Stomach (tissue), 9 donors: ENCODE results near the gene DDX31. TPM values are rescaled to one million over a fixed set of nuclear protein-coding genes. Genes with fewer than 3 reads are reported as not detected.

Experiments used
- DNase-seq, 2 donors: peaks; one replicate each; pipeline versions ENCODE4 v3.0.0 to v3.0.0-alpha.2; 2013 to 2019
- H3K27ac ChIP-seq, 5 donors: fragments of 200-600 bp in 4 of 5; sonication (generic) in 4 of 5; one replicate each; pipeline ENCODE4 v1.5.1; 2013 to 2019; ENCODE audit warnings: mild to moderate bottlenecking in 1 of 5, moderate library complexity in 1 of 5
- H3K27me3 ChIP-seq, 3 donors: fragments of 200-600 bp; sonication (generic); one replicate each; pipeline ENCODE4 v1.5.1; 2017 to 2019; ENCODE audit warnings: mixed run types in 1 of 3
- H3K36me3 ChIP-seq, 4 donors: fragments of 200-600 bp; sonication (generic); 1 replicate in 3 of 4; 2 replicates in 1 of 4; pipeline ENCODE4 v1.5.1; 2016 to 2019
- H3K4me1 ChIP-seq, 4 donors: fragments of 200-600 bp; sonication (generic); one replicate each; pipeline ENCODE4 v1.5.1; 2016 to 2019
- H3K4me3 ChIP-seq, 4 donors: fragments of 200-600 bp; sonication (generic) in 3 of 4; one replicate each; pipeline ENCODE4 v1.5.1; 2016 to 2019; ENCODE audit warnings: mild to moderate bottlenecking in 1 of 4
- H3K9me3 ChIP-seq, 4 donors: fragments of 200-600 bp; sonication (generic); one replicate each; pipeline ENCODE4 v1.5.1; 2016 to 2019
- EP300 ChIP-seq: sonication (generic); formaldehyde crosslinking; IDR thresholded peaks from one replicate; pipeline ENCODE4 v1.6.1; 2017; ENCODE audit warnings: antibody characterized with exemption
- POLR2A ChIP-seq, 4 donors: fragments of 450-650 bp; IDR thresholded peaks; one replicate each; pipeline ENCODE4 v1.6.1; 2016; ENCODE audit warnings: antibody characterized with exemption in 4 of 4, control low read depth in 2 of 4, mild to moderate bottlenecking in 1 of 4, moderate library complexity in 1 of 4
- POLR2AphosphoS5 ChIP-seq, 3 donors: sonication (generic); formaldehyde crosslinking; IDR thresholded peaks; one replicate each; pipeline ENCODE4 v1.6.1; 2016; ENCODE audit warnings: antibody characterized with exemption in 3 of 3
- WGBS, 5 donors: extraction: QIAGEN DNeasy Blood & Tissue Kit in 3 of 5; methylation state at CpG; one replicate each; pipeline versions ENCODE4 v1.1.5 to v1.1.7; 2013 to 2018; 5-methylcytosine and 5-hydroxymethylcytosine counted together
- intact Hi-C: fragments of 100-400 bp; cut with DNase I; formaldehyde crosslinking; loops from one replicate; pipeline ENCODE4 v1.15.1; 2023; ENCODE audit warnings: low total_unique reads
- polyA plus RNA-seq, 3 donors: library from polyadenylated mRNA; stranded (reverse); fragments of 200-250 nt; gene quantifications; one replicate each; pipeline ENCODE4 v1.2.3, GENCODE V29; 2013
- total RNA-seq, 5 donors: library from RNA; depleted of rRNA; stranded (reverse); fragments of >200 nt; gene quantifications; one replicate each; pipeline versions ENCODE4 v1.1.0 to v1.2.3, GENCODE V29; 2014 to 2016
- TF ChIP-seq, protein P1 (sequence below), 7 experiments: fragments of 450-650 bp in 4 of 7; fragments of 200-600 bp in 3 of 7; sonication (generic) in 3 of 7; IDR thresholded peaks; one replicate each; pipeline ENCODE4 v1.5.1; 2016 to 2019; ENCODE audit warnings: antibody characterized with exemption in 7 of 7, control low read depth in 2 of 7, mild to moderate bottlenecking in 1 of 7
- donor health status: healthy with polysubstance abuse.
- donor health status: Bipolar disorder and iron deficiency.
- donor health status: healthy.

The DDX31 gene
- total and polyA plus RNA-seq, 8 donors = 3.1 to 26.8 (median 5.8) TPM

DNA sequence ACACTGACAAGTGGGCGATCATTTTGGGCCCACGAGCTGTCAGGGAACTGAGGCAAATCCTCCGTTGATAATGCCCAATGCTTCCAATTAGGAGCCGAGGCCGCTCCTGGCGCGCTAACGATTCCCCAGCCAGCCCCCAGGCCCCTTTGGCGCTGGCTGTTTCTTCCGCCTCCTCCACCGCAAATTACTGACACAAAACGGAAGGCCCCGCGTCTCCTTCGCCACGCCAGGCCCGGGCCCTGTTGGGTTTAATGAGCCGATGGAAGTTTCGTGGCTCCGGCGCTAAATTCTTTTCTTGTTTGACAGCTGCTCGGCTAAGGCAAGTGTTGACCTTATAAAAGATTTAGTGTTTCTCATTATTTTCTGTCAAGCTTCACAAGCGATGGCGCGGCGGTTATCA lies 113.1 kb downstream of the DDX31 start:
- H3K27ac ChIP-seq = no peak overlapping the region
- H3K9me3 ChIP-seq = no peaks in the 10 kb centered on the region
- DNase-seq = no peak
- 56 to 78% (median 63%) methylated on average over 26 of the region's 26 CpGs for WGBS, 5 donors
- TF ChIP-seq, protein P1, sequence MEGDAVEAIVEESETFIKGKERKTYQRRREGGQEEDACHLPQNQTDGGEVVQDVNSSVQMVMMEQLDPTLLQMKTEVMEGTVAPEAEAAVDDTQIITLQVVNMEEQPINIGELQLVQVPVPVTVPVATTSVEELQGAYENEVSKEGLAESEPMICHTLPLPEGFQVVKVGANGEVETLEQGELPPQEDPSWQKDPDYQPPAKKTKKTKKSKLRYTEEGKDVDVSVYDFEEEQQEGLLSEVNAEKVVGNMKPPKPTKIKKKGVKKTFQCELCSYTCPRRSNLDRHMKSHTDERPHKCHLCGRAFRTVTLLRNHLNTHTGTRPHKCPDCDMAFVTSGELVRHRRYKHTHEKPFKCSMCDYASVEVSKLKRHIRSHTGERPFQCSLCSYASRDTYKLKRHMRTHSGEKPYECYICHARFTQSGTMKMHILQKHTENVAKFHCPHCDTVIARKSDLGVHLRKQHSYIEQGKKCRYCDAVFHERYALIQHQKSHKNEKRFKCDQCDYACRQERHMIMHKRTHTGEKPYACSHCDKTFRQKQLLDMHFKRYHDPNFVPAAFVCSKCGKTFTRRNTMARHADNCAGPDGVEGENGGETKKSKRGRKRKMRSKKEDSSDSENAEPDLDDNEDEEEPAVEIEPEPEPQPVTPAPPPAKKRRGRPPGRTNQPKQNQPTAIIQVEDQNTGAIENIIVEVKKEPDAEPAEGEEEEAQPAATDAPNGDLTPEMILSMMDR (IDR thresholded peaks at IDR 0.05) = no peak
- TF ChIP-seq POLR2AphosphoS5 (IDR thresholded peaks at IDR 0.05) = no peak
- no peak for TF ChIP-seq EP300
- no peak for TF ChIP-seq POLR2A (IDR thresholded peaks at IDR 0.05)
- no peaks in the 10 kb centered on the region for H3K4me1 ChIP-seq
- no peak overlapping the region for H3K4me3 ChIP-seq
- no peaks in the 10 kb centered on the region for H3K36me3 ChIP-seq
- H3K27me3 ChIP-seq = peaks cover 0 to 47% (median 14%) of the 10 kb centered on the region in 3 donors
- intact Hi-C loops = no loop called here

DNA sequence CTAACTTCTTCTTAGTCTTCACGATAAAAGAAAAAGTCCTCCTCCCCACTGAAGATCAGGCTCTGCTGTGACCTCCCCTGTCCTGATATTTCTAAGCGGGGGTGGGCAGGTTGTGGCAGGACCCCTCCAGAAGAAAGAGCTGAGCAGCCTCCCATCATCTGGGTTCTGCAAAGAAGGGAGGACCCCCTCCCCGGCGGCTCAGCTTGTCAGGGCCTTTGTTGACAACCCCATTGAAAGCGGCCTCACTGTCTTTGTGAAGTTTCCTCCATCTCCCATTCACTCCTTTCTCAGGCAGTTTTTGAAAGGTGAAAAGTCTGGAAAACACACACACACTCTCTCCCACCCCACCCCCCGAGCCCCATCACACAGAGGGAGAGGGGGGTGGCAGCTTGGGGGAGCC lies 113.5 kb downstream of the DDX31 start:
- Histone ChIP-seq H3K4me1 (no peaks in the 10 kb centered on the region), H3K9me3 (no peaks in the 10 kb centered on the region), H3K36me3 (no peaks in the 10 kb centered on the region), H3K27ac (no peak overlapping the region), H3K4me3 (no peak overlapping the region), H3K27me3 (peaks cover 0 to 43% (median 13%) of the 10 kb centered on the region in 3 donors)
- WGBS, 5 donors = 40 to 66% (median 52%) methylated on average over 6 of the region's 6 CpGs
- intact Hi-C loops = no loop called here
- no peak for DNase-seq
- TF ChIP-seq POLR2A (IDR thresholded peaks at IDR 0.05) = no peak

DNA sequence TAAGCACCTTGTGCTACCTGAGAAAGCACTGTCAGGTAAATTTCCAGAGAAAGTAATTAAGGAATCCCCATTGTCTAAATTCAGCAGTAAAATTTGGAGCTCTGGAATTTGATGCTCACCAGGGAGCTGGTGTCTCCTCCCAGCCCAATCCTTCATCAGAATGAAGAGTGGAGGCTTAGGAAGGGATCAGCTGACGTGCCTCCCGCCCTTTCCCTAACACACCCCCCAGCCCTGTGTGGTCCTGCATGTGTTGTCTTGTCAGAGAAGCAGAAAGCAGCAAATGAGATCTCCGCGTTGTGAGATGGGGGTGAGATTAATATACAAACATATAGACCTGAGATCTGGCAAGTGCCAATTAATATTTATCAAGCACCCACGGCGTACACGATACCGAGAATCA lies 114.3 kb downstream of the DDX31 start:
- no peaks in the 10 kb centered on the region for H3K9me3 ChIP-seq
- TF ChIP-seq, protein P1 (IDR thresholded peaks at IDR 0.05) = no peak
- TF ChIP-seq POLR2AphosphoS5 (IDR thresholded peaks at IDR 0.05) (no peak), EP300 (no peak), POLR2A (IDR thresholded peaks at IDR 0.05) (no peak)
- no peak overlapping the region for H3K27ac ChIP-seq
- WGBS, 5 donors = 57 to 83% (median 63%) methylated on average over 8 of the region's 8 CpGs
- H3K36me3 ChIP-seq = no peaks in the 10 kb centered on the region
- intact Hi-C loops = no loop called here
- no peaks in the 10 kb centered on the region for H3K4me1 ChIP-seq
- DNase-seq = no peak
- H3K4me3 ChIP-seq = no peak overlapping the region
- H3K27me3 ChIP-seq = peaks cover 0 to 36% (median 9%) of the 10 kb centered on the region in 3 donors

DNA sequence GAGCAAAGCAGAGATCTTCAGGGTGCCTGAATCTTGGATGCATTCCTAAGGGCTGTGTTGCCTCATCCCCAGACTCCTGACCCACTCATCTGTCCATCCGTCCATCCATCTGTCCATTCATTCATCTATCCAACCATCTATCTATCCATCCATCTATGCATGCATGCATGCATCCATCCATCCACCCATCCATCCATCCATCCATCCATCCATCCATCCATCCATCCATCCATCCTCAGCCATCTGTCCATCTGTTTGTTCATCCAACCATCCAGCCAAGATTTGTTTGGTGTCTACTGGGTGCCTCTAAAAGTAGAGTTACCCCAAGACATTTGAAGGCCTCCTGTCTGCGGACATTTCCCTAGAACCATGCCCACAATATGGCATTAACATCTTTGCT lies 115.0 kb downstream of the DDX31 start:
- H3K36me3 ChIP-seq = no peaks in the 10 kb centered on the region
- TF ChIP-seq POLR2AphosphoS5 (IDR thresholded peaks at IDR 0.05) (no peak), POLR2A (IDR thresholded peaks at IDR 0.05) (no peak), EP300 (no peak)
- TF ChIP-seq, protein P1 (IDR thresholded peaks at IDR 0.05) = no peak
- no peaks in the 10 kb centered on the region for H3K4me1 ChIP-seq
- no peaks in the 10 kb centered on the region for H3K9me3 ChIP-seq
- DNase-seq = no peak
- no peak overlapping the region for H3K4me3 ChIP-seq
- intact Hi-C loops = no loop called here
- peaks cover 0 to 32% (median 9%) of the 10 kb centered on the region in 3 donors for H3K27me3 ChIP-seq
- WGBS, 5 donors = 78 to 93% (median 87%) methylated on average over 2 of the region's 2 CpGs
- H3K27ac ChIP-seq = no peak overlapping the region

DNA sequence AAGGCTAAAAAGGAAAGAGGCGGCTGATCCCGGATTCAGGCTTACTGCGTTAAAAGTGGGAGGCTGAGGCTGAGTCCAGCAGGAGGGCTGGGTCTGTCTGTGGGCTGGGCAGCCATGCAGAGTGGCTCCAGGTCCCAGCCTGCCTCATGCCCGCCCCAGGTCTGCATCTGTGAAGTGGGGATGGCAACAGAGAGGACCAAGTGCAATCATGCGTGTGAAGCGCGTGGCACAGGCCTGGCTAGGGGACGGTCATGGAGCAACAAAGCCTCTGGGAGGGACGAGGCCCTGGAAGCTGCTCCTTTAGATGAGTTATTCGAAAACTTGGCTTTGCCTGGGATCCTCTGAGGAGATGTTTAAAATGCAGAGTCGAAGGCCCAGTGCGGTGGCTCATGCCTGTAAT lies 117.7 kb downstream of the DDX31 start:
- intact Hi-C loops = no loop called here
- H3K27me3 ChIP-seq = peaks cover 0 to 20% (median 4%) of the 10 kb centered on the region in 3 donors
- H3K27ac ChIP-seq = no peak overlapping the region
- no peak for TF ChIP-seq POLR2A (IDR thresholded peaks at IDR 0.05)
- no peak for TF ChIP-seq POLR2AphosphoS5 (IDR thresholded peaks at IDR 0.05)
- TF ChIP-seq, protein P1 (IDR thresholded peaks at IDR 0.05) = no peak
- no peak for TF ChIP-seq EP300
- no peaks in the 10 kb centered on the region for H3K9me3 ChIP-seq
- H3K36me3 ChIP-seq = no peaks in the 10 kb centered on the region
- H3K4me1 ChIP-seq = no peaks in the 10 kb centered on the region
- H3K4me3 ChIP-seq = no peak overlapping the region
- 88 to 93% (median 93%) methylated on average over 12 of the region's 12 CpGs for WGBS, 5 donors
- DNase-seq = no peak
